Panc1 (cell line): ENCODE data around the gene DIS3L2.

ENCODE experiments used
- POLR2AphosphoS5 ChIP-seq: IDR thresholded peaks from 2 replicates; pipeline ENCODE4 v1.6.1; 2012; ENCODE audit warnings: mild to moderate bottlenecking, low read depth, low read length, moderate library complexity
- TF ChIP-seq, protein P1 (sequence below): fragments of 450-650 bp; IDR thresholded peaks from 2 replicates; pipeline ENCODE4 v1.5.1; 2017; ENCODE audit warnings: mild to moderate bottlenecking

DNA sequence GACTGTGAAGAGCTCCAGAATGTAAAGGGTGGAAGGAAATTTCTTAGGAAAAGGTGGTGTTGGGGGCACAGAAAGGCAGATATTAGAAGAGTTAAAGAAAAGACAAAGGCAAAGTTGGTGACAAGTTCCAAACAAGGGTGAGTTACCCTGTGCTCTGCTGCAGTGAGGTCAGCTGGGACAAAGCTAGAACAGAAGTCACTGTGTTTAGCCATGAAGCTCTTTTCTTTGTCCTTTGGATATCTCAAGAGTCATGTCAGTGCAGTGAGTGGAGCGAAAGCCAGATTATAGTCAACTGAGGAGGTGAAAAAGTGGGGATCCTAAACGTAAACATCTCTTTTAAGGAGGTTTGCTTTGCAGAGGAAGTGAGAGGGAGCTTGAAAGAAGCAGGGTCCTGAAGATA is 229.3 kb downstream of the DIS3L2 start:
- TF ChIP-seq, protein P1, sequence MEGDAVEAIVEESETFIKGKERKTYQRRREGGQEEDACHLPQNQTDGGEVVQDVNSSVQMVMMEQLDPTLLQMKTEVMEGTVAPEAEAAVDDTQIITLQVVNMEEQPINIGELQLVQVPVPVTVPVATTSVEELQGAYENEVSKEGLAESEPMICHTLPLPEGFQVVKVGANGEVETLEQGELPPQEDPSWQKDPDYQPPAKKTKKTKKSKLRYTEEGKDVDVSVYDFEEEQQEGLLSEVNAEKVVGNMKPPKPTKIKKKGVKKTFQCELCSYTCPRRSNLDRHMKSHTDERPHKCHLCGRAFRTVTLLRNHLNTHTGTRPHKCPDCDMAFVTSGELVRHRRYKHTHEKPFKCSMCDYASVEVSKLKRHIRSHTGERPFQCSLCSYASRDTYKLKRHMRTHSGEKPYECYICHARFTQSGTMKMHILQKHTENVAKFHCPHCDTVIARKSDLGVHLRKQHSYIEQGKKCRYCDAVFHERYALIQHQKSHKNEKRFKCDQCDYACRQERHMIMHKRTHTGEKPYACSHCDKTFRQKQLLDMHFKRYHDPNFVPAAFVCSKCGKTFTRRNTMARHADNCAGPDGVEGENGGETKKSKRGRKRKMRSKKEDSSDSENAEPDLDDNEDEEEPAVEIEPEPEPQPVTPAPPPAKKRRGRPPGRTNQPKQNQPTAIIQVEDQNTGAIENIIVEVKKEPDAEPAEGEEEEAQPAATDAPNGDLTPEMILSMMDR, result no peak
- no peak for TF ChIP-seq POLR2AphosphoS5
